Measurements from ENCODE around the gene SRRM3.
"Not testable (repeated sequence)": the region's sequence is repeated elsewhere in the genome, so short reads cannot be mapped to it uniquely, and the experiment has no call there.

SRRM3 gene

GRCh38 chr7:76220185-76221057 lies 18.7 kb downstream of the SRRM3 start:
- TF ChIP-seq CTCF (conservative IDR thresholded peaks at IDR 0.05), result no peak
- H3K27ac ChIP-seq, result no peak overlapping the region

- no peak overlapping the region for H3K27ac ChIP-seq
- no peak for TF ChIP-seq CTCF (conservative IDR thresholded peaks at IDR 0.05)
Measured at GRCh38 chr7:76222333-76222732, 20.6 kb downstream of the SRRM3 start.

GRCh38 chr7:76222839-76223238 lies 21.1 kb downstream of the SRRM3 start:
- TF ChIP-seq CTCF (conservative IDR thresholded peaks at IDR 0.05), result no peak
- no peak overlapping the region for H3K27ac ChIP-seq

DNA sequence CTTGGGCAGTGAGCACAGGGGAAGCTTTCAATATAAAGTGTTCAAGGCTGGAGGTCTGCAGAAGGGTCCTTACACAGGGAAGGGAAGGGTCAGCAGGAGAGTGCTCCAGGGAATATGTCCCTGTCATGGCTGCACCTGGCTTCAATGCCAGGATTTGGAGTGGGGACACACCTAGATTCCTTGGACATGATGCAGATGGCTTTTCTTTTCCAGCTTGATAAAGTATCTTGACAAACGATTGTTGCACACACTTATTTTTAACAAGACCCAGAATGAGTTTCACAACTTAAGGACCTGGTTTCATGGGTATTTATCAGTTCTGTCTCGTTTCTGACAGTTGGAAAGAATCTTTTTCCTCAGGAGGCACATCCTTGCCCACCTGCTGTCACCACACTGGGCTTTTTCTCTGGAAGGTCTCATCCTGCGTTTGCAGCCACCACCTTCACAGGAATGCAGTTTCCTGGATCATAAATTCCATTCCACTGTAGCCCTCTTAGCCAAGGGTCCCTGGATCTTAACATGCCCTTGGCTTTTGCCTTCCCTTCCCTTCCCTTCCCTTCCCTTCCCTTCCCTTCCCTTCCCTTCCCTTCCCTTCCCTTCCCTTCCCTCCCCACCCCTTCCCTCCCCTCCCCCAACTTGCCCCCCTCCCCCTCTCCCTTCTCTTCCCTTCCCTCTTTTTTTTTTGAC lies 21.7 kb downstream of the SRRM3 start:
- no peak overlapping the region for H3K27ac ChIP-seq
- no peak for TF ChIP-seq CTCF (conservative IDR thresholded peaks at IDR 0.05)

DNA sequence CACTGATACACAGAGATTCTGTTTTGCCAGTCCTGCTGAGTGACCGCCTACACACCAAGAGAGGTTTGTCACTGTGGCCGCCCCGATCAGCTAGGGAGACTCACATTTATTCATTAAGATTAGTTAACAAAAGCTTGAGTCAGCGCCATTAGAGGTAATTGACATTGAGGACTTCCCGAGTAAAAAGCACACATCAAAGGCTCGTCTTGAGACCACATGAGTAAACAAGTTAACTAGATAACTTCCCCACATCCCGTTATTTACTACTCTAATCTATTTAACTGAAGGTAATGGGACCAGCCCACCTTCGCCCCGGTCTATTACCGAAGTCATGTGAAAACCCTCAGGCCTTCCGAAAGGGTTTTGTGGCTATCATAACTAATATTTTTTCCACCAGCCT lies 23.0 kb downstream of the SRRM3 start:
- H3K27ac ChIP-seq, result no peak overlapping the region
- no peak for TF ChIP-seq CTCF (conservative IDR thresholded peaks at IDR 0.05)

- no peak for TF ChIP-seq CTCF (conservative IDR thresholded peaks at IDR 0.05)
- no peak overlapping the region for H3K27ac ChIP-seq
Measured at GRCh38 chr7:76225379-76225778, 23.7 kb downstream of the SRRM3 start.

DNA sequence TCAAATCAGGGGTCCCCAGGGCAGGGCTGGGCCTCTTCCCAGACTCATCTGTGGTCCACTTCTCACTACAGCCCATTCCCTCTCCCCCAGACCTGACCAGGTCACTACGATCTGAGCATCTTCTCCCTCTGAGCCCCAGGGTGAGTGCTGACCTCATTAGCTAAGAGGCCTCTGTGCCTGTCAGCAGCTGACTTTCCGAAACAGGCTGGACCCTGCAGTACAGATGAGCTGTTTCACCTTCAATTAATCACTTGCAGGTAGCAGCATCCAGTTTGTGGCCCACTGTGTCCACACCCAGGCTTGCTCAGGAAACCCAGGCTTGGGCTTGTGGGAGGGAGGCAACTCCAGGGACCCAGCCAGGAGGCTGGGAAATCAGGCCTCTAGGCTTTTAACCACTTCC lies 24.3 kb downstream of the SRRM3 start:
- TF ChIP-seq CTCF (conservative IDR thresholded peaks at IDR 0.05), result no peak
- no peak overlapping the region for H3K27ac ChIP-seq

GRCh38 chr7:76226878-76227423 lies 25.3 kb downstream of the SRRM3 start:
- not testable (repeated sequence) for H3K27ac ChIP-seq

Measured in VCaP (cell line).